ENCODE data around the gene ASXL1.

The ASXL1 gene

DNA sequence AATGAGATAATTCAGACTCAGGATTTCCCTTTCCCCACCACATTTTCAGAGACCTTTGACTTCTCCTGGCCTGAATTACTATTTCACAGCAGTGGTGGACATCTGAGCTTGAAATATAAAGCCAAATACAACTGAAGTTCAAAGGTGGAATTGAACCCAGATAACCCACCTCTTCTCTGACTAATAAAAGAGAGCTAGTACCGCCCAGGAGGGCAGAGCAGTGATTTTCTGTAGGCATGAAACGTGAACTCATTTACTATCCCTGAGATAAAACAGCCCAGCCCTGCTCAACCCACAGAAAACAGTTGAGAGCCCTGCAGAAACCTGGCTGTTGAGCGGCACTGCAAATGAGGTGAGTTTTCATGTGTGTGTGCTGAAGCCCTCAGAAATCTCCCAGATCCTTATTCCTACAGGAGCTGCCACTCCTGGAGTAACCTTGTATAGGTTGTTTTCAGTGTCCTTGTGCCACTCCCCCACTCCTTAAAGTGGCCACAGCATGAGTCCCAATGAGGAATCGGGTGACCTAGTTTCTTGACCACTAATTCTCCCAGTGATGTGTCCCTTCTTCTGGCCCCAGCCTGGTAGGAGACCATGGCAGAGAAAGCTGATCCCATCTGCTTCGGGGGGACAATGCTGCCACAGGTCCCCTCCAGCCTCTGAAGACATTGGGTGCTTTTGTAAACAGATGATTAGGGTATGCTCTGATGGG lies 127.8 kb downstream of the ASXL1 start:
- 74% methylated on average over 5 of the region's 5 CpGs for WGBS
- no peak overlapping the region for H3K4me3 ChIP-seq (ENCODE audit: low read length)
- no peak overlapping the region for H3K27ac ChIP-seq (ENCODE audit: low read depth, low read length)

DNA sequence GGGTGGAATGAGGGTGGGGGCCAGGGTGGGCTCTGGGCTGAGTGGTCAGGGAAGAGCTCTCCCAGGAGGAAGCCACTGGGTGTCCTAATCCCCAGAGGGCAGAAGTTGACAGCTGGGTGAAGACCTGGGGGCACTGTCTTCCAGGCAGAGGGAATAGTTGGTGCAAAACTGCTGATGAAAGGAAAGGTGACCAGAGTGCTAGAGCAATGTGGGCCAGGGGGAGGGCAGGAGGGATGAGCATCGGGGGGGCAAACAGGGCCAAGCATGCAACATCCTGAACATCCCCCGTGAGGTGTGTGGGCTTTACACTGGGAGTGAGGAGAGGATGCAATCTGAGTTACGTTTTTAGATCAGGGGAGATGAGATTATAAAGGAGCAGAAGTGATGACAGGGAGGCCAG lies 129.2 kb downstream of the ASXL1 start:
- Histone ChIP-seq H3K4me1 (ENCODE audit: insufficient read depth, low read length) (no peaks in the 10 kb centered on the region), H3K36me3 (ENCODE audit: insufficient read depth, low read length) (no peaks in the 10 kb centered on the region), H3K9me3 (ENCODE audit: insufficient read depth, low read depth, low read length) (no peaks in the 10 kb centered on the region), H3K27me3 (ENCODE audit: insufficient read depth, low read length) (peaks cover 5% of the 10 kb centered on the region; the same call in 1 of the 2 replicates), H3K9ac (ENCODE audit: low read depth, low read length) (no peak overlapping the region), H3K27ac (ENCODE audit: low read depth, low read length) (no peak overlapping the region), H3K4me3 (ENCODE audit: low read length) (no peak overlapping the region)
- WGBS = 84% methylated on average over 3 of the region's 3 CpGs

More for the DNA sequence above, 127.8 kb downstream of the ASXL1 start:
- Histone ChIP-seq H3K9me3 (ENCODE audit: insufficient read depth, low read depth, low read length) (no peaks in the 10 kb centered on the region), H3K4me1 (ENCODE audit: insufficient read depth, low read length) (peaks cover 7% of the 10 kb centered on the region), H3K27me3 (ENCODE audit: insufficient read depth, low read length) (peaks cover 5% of the 10 kb centered on the region; the same call in 1 of the 2 replicates), H3K9ac (ENCODE audit: low read depth, low read length) (no peak overlapping the region), H3K36me3 (ENCODE audit: insufficient read depth, low read length) (no peaks in the 10 kb centered on the region)

DNA sequence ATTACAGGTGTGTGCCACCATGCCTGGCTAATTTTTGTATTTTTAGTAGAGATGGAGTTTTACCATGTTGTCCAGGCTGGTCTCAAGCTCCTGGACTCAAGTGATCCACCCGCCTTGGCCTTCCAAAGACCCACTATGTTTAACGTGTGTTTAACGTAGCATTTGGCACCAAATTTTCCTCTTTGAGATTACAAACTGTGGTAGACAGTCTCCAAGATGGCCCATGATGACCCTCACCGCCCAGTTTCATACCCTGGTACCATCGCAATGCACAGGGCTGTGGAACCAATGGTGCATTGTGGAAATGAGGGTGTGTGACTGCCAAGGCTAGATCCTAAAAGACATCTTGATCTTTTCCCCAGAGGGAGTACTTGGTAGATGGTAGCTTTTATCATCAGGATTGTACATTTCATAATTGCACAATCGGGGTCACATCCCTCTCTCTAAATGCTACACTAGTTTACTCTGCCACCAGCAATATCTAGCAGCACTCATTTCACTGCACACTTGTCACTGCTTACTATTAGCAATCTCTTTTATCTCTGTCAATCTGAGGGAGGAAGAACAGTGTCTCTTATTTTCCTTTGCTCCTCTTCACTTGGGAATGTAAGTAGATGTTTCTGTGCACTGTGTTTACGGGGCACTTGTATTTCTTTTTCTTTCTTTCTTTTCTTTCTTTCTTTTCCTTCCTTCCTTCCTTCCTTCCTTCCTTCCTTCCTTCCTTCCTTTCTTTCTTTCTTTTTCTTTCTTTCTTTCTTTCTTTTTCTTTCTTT lies 130.1 kb downstream of the ASXL1 start:
- Histone ChIP-seq H3K36me3 (ENCODE audit: insufficient read depth, low read length) (no peaks in the 10 kb centered on the region), H3K4me1 (ENCODE audit: insufficient read depth, low read length) (no peaks in the 10 kb centered on the region), H3K4me3 (ENCODE audit: low read length) (no peak overlapping the region), H3K27ac (ENCODE audit: low read depth, low read length) (no peak overlapping the region), H3K9ac (ENCODE audit: low read depth, low read length) (no peak overlapping the region), H3K27me3 (ENCODE audit: insufficient read depth, low read length) (peaks cover 5% of the 10 kb centered on the region; the same call in 1 of the 2 replicates), H3K9me3 (ENCODE audit: insufficient read depth, low read depth, low read length) (no peaks in the 10 kb centered on the region)
- WGBS = 96% methylated on average over 7 of the region's 7 CpGs

Data from HUES64 (cell line).